Adrenal gland (tissue), 12 donors: ENCODE data around the gene ETFA. TPM values are rescaled to one million over a fixed set of nuclear protein-coding genes. Genes with fewer than 3 reads are reported as not detected.

Source experiments
- DNase-seq, 7 donors: peaks; one replicate each; pipeline ENCODE4 v3.0.0-alpha.2; 2019 to 2020
- H3K27ac ChIP-seq, 5 donors: fragments of 200-600 bp; sonication (generic) in 4 of 5; 1 replicate in 3 of 5; 2 replicates in 2 of 5; pipeline versions ENCODE4 v1.5.1 to v1.8.0; 2016 to 2020; ENCODE audit warnings: mild to moderate bottlenecking in 1 of 5
- H3K27me3 ChIP-seq: fragments of 200-600 bp; 2 replicates; pipeline ENCODE4 v1.8.0; 2021
- H3K36me3 ChIP-seq, 2 donors: fragments of 200-600 bp; replicated peaks in 1 of 2; 1 replicate in 1 of 2; 2 replicates in 1 of 2; pipeline versions ENCODE4 v1.5.1 to v1.8.0; 2018 to 2022
- H3K4me1 ChIP-seq, 2 donors: fragments of 200-600 bp; replicated peaks in 1 of 2; 1 replicate in 1 of 2; 2 replicates in 1 of 2; pipeline versions ENCODE4 v1.5.1 to v1.8.0; 2018 to 2021
- H3K4me3 ChIP-seq, 4 donors: fragments of 200-600 bp; sonication (generic) in 3 of 4; one replicate each; pipeline ENCODE4 v1.5.1; 2016 to 2018
- H3K9me3 ChIP-seq, 3 donors: fragments of 200-600 bp; sonication (generic) in 1 of 3; replicated peaks in 1 of 3; 1 replicate in 2 of 3; 2 replicates in 1 of 3; pipeline versions ENCODE4 v1.5.1 to v1.8.0; 2016 to 2021
- CTCF ChIP-seq, 6 experiments: fragments of 450-650 bp in 4 of 6; fragments of 200-600 bp in 2 of 6; sonication (generic) in 1 of 6; IDR thresholded peaks; 1 replicate in 5 of 6; 2 replicates in 1 of 6; pipeline versions ENCODE4 v1.5.1 to v1.8.0; 2016 to 2021; ENCODE audit warnings: antibody characterized with exemption in 6 of 6, mild to moderate bottlenecking in 2 of 6, moderate library complexity in 1 of 6
- POLR2A ChIP-seq, 2 donors: fragments of 450-650 bp; IDR thresholded peaks; one replicate each; pipeline ENCODE4 v1.6.1; 2017; ENCODE audit warnings: antibody characterized with exemption in 2 of 2, mild to moderate bottlenecking in 2 of 2, moderate library complexity in 1 of 2
- WGBS, 4 donors: extraction: QIAGEN DNeasy Blood & Tissue Kit in 2 of 4; methylation state at CpG; one replicate each; pipeline versions ENCODE4 v1.1.5 to v1.1.7; 2013 to 2017; 5-methylcytosine and 5-hydroxymethylcytosine counted together
- intact Hi-C, 2 donors: fragments of 100-400 bp; cut with DNase I; formaldehyde crosslinking; loops; one replicate each; pipeline versions ENCODE4 v1.14.1 to v1.15.0; 2022 to 2023
- polyA plus RNA-seq, 3 donors: library from polyadenylated mRNA; stranded (reverse); fragments of 200-250 nt in 2 of 3; fragments of 350-450 nt in 1 of 3; fragmentation: Illumina TruSeq in 1 of 3; extraction: RNeasy Lipid Tissue Mini Kit (QIAGEN cat#74804) in 1 of 3; gene quantifications; one replicate each; pipeline ENCODE4 v1.2.3, GENCODE V29; 2013 to 2014
- total RNA-seq, 9 donors: library from RNA; depleted of rRNA in 4 of 9; stranded (reverse); fragments of >200 nt in 4 of 9; fragments of 120-200 nt in 1 of 9; fragmentation: NEBNext Ultra II Directional in 1 of 9; extraction: Animal tissue kit (Norgen Biotek cat#: 25700) in 1 of 9; gene quantifications; one replicate each; pipeline versions ENCODE4 v1.1.0 to v1.2.4, GENCODE V29; 2013 to 2023
- donor health status: healthy with polysubstance abuse.
- donor health status: Bipolar disorder and iron deficiency.
- donor health status: DM: yes; HTN: yes; CAD: no.
- donor health status: DM: no; HTN: no; CAD: no.
- donor health status: DM: no; HTN: no; CAD: no.
- donor health status: DM: yes; HTN: yes; CAD: no.

ETFA gene
- total and polyA plus RNA-seq, 12 donors, result 50.0 to 339 (median 187) TPM

GRCh38 chr15:76340803-76341365 is 29.6 kb upstream of the ETFA start:
- no peak overlapping the region for H3K27ac ChIP-seq
- H3K9me3 ChIP-seq, result no peaks in the 10 kb centered on the region
- 3 to 4% (median 4%) methylated on average over 29 to 35 of the region's 35 CpGs; no CpG with 5 or more reads in 1 of the 4 donors for whole genome bisulfite sequencing, 4 donors
- H3K27me3 ChIP-seq, result peaks cover 100% of the 10 kb centered on the region
- peak in 1 of 7 donors; percentile 29 for DNase-seq
- TF ChIP-seq CTCF (IDR thresholded peaks at IDR 0.05) (peak in 2 of 6 experiments; percentile 18 to 25), POLR2A (IDR thresholded peaks at IDR 0.05) (no peak)
- H3K4me1 ChIP-seq, result peaks cover 27 to 48% of the 10 kb centered on the region in 2 donors
- peak overlapping the region in 2 of 4 donors; percentile 7 to 57 for H3K4me3 ChIP-seq
- intact Hi-C loops, result no loop called here
- H3K36me3 ChIP-seq, result no peaks in the 10 kb centered on the region

- H3K4me1 ChIP-seq, result peaks cover 27 to 47% of the 10 kb centered on the region in 2 donors
- H3K27ac ChIP-seq, result no peak overlapping the region
- intact Hi-C loops, result no loop called here
- no peak for TF ChIP-seq POLR2A (IDR thresholded peaks at IDR 0.05)
- TF ChIP-seq CTCF (IDR thresholded peaks at IDR 0.05), result no peak
- H3K9me3 ChIP-seq, result no peaks in the 10 kb centered on the region
- peak in 3 of 7 donors; percentile 30 to 43 (median 39) for DNase-seq
- peaks cover 100% of the 10 kb centered on the region for H3K27me3 ChIP-seq
- H3K36me3 ChIP-seq, result no peaks in the 10 kb centered on the region
- peak overlapping the region in 2 of 4 donors; percentile 8 to 57 for H3K4me3 ChIP-seq
- 2% methylated on average over 43 to 53 of the region's 53 CpGs; no CpG with 5 or more reads in 1 of the 4 donors for WGBS, 4 donors
Measured at GRCh38 chr15:76340198-76340802, 29.0 kb upstream of the ETFA start.

- peaks cover 27 to 47% of the 10 kb centered on the region in 2 donors for H3K4me1 ChIP-seq
- no peaks in the 10 kb centered on the region for H3K9me3 ChIP-seq
- DNase-seq, result no peak
- H3K27ac ChIP-seq, result no peak overlapping the region
- H3K4me3 ChIP-seq, result peak overlapping the region in 2 of 4 donors; percentile 8 to 57
- intact Hi-C loops, result no loop called here
- H3K27me3 ChIP-seq, result peaks cover 98% of the 10 kb centered on the region
- 17 to 21% (median 20%) methylated on average over 31 to 48 of the region's 48 CpGs for WGBS, 4 donors
- TF ChIP-seq POLR2A (IDR thresholded peaks at IDR 0.05) (no peak), CTCF (IDR thresholded peaks at IDR 0.05) (no peak)
- no peaks in the 10 kb centered on the region for H3K36me3 ChIP-seq
Measured at GRCh38 chr15:76339305-76340197, 28.3 kb upstream of the ETFA start.
